ENCODE results near the gene SERPINB7. TPM values are rescaled to one million over a fixed set of nuclear protein-coding genes. Genes with fewer than 3 reads are reported as not detected.

Gene SERPINB7
- total and polyA plus RNA-seq, 2 of the 8 experiments (the other 6 are each of a cell fraction or from before 2014, with no cell fraction given), result not detected

GRCh38 chr18:63747006-63747405 lies 28.2 kb upstream of the SERPINB7 start (continued):
- no peak for TF ChIP-seq CHD7 (IDR thresholded peaks at IDR 0.05; ENCODE audit: insufficient replicate concordance, low read length)
- no peak for TF ChIP-seq HDAC6 (IDR thresholded peaks at IDR 0.05; ENCODE audit: low read depth, low read length)
- TF ChIP-seq SP2 (IDR thresholded peaks at IDR 0.05; ENCODE audit: low read length), result no peak
- TF ChIP-seq BRCA1 (IDR thresholded peaks at IDR 0.05; ENCODE audit: low read depth, low read length), result no peak
- TF ChIP-seq NANOG (IDR thresholded peaks at IDR 0.05; ENCODE audit: insufficient read depth, low read depth, low read length, poor library complexity, severe bottlenecking), result no peak
- TF ChIP-seq CTBP2 (IDR thresholded peaks at IDR 0.05; ENCODE audit: borderline replicate concordance, insufficient read depth, insufficient read length, low read length), result no peak
- no peak for TF ChIP-seq CBX5 (IDR thresholded peaks at IDR 0.05; ENCODE audit: low read depth, low read length)
- TF ChIP-seq SIN3A (conservative IDR thresholded peaks at IDR 0.05 in 1 of 2, IDR thresholded peaks at IDR 0.05 in 1 of 2; ENCODE audit: low read depth in 1 of 2, low read length in 2 of 2), result no peak
- no peak for TF ChIP-seq BCL11A (IDR thresholded peaks at IDR 0.05; ENCODE audit: low read depth in 2 of 2, low read length in 2 of 2)
- TF ChIP-seq SUZ12 (IDR thresholded peaks at IDR 0.05; ENCODE audit: low read length), result no peak
- no peak for TF ChIP-seq SIX5 (IDR thresholded peaks at IDR 0.05; ENCODE audit: low read depth, low read length)
- no peak for TF ChIP-seq FOSL1 (IDR thresholded peaks at IDR 0.05; ENCODE audit: insufficient read depth, low read depth, low read length)

Data from H1 (cell line).